NK-92 (cell line): ENCODE results near the gene DHPS.
A peak's percentile ranks its signal among the peaks of the same experiment; 100 is the strongest.
"Not testable (repeated sequence)": the region's sequence is repeated elsewhere in the genome, so short reads cannot be mapped to it uniquely, and the experiment has no call there.

Source experiments
- DNase-seq: peaks from one replicate; lab custom pipeline; 2025; ENCODE audit not compliant: unreplicated experiment; lab: John Stamatoyannopoulos, UW

Gene DHPS

GRCh38 chr19:12681074-12681987 is at the start of gene DHPS:
Gene DHPS, minus strand, starts transcription at chr19:12681880. Its CDS starts 114 bp downstream, at chr19:12681766.
- DNase-seq = peak; percentile 55

GRCh38 chr19:12731337-12731736 is 49.7 kb upstream of the DHPS start:
- no peak for DNase-seq

- DNase-seq = no peak
Measured at GRCh38 chr19:12730064-12730463, 48.4 kb upstream of the DHPS start.

- DNase-seq = no peak
Measured at GRCh38 chr19:12727745-12728433, 46.2 kb upstream of the DHPS start.

- DNase-seq = no peak
Measured at GRCh38 chr19:12726988-12727316, 45.3 kb upstream of the DHPS start.

GRCh38 chr19:12725612-12726011 is 43.9 kb upstream of the DHPS start:
- DNase-seq = not testable (repeated sequence)

GRCh38 chr19:12723641-12724426 is 42.2 kb upstream of the DHPS start, which contains the start of gene TNPO2:
Gene TNPO2, minus strand, starts transcription at chr19:12723932. Its CDS starts 2,955 bp downstream, at chr19:12720977.
- no peak for DNase-seq

GRCh38 chr19:12723381-12723640 is 41.6 kb upstream of the DHPS start:
- no peak for DNase-seq

GRCh38 chr19:12722566-12723380 is 41.1 kb upstream of the DHPS start:
- DNase-seq = peak; percentile 65

GRCh38 chr19:12721656-12722565 is 40.2 kb upstream of the DHPS start:
- DNase-seq = no peak

GRCh38 chr19:12720851-12721655 is 39.4 kb upstream of the DHPS start:
- no peak for DNase-seq

GRCh38 chr19:12720296-12720695 is 38.6 kb upstream of the DHPS start:
- no peak for DNase-seq

GRCh38 chr19:12715929-12716328 is 34.2 kb upstream of the DHPS start:
- no peak for DNase-seq

- no peak for DNase-seq
Measured at GRCh38 chr19:12715102-12715501, 33.4 kb upstream of the DHPS start.

GRCh38 chr19:12713304-12713703 is 31.6 kb upstream of the DHPS start:
- DNase-seq = not testable (repeated sequence)

- DNase-seq = not testable (repeated sequence)
Measured at GRCh38 chr19:12712077-12712476, 30.4 kb upstream of the DHPS start.

GRCh38 chr19:12711187-12711586 is 29.5 kb upstream of the DHPS start:
- DNase-seq = no peak

GRCh38 chr19:12708641-12709040 is 27.0 kb upstream of the DHPS start:
- no peak for DNase-seq

GRCh38 chr19:12706332-12706718 is 24.6 kb upstream of the DHPS start:
- DNase-seq = no peak
